HL-60 (cell line): ENCODE data around the gene RPS27L.

Source experiments
- GABPA ChIP-seq: IDR thresholded peaks from 2 replicates; pipeline ENCODE4 v1.6.1; 2012; ENCODE audit warnings: low read depth
- POLR2AphosphoS5 ChIP-seq: IDR thresholded peaks from 2 replicates; pipeline ENCODE4 v1.6.1; 2012; ENCODE audit warnings: low read depth
- SPI1 ChIP-seq: IDR thresholded peaks from 2 replicates; pipeline ENCODE4 v1.6.1; 2012; ENCODE audit warnings: low read depth, mild to moderate bottlenecking, borderline replicate concordance
- TF ChIP-seq, protein P1 (sequence below): IDR thresholded peaks from 2 replicates; pipeline ENCODE4 v1.6.1; 2012; ENCODE audit warnings: low read depth; ENCODE audit not compliant: insufficient replicate concordance
- TF ChIP-seq, protein P2 (sequence below): IDR thresholded peaks from one replicate; pipeline ENCODE4 v1.5.1; 2011; ENCODE audit warnings: low read length, control low read depth, inconsistent platforms; ENCODE audit not compliant: insufficient read depth

DNA sequence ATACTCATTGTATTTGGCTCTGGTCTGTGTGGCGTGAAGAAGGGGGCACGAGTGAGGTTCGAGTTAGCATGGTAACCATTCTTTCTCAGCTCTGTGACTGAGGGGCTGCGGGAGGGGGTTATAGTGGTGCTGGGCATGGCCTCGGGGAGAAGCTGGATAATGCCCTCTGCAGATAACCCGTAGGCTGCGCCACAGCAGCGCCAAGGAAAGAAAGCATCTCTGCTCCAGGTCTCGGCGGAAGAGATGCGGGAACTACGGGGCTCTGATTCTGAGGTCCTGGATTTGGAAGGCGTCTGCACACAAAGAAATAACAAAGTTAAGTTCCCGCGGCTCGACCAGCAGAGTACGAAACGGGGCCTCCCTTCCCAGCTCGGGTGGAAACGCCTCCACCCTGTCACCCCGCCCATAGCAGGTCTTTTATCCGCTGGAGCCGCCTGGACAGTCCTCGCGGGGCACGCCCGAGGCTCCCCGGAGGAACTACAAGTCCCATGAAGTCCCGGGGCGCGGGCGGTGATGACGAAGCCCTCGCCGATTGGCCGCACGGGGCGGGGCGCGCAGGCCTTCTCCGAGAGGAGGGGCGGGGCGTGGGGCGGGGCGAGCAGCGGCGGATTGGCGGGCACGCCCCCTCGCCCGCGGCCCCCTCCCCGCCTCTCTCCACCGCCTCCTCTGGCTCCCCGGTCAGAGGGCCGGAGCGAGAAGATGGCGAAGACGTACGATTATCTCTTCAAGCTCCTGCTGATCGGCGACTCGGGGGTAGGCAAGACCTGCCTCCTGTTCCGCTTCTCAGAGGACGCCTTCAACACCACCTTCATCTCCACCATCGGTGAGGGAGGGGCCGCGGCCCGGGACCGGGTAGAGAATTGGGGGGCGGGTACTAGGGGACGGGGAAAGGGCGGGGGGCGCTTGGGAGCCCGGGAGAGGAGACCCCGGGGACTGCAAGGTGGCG lies 31.9 kb upstream of the RPS27L start, which contains the start of gene RAB8B:
- TF ChIP-seq POLR2AphosphoS5 (peak; percentile 36; the same call in 1 of the 2 replicates), GABPA (no peak), SPI1 (no peak)
- TF ChIP-seq, protein P1, sequence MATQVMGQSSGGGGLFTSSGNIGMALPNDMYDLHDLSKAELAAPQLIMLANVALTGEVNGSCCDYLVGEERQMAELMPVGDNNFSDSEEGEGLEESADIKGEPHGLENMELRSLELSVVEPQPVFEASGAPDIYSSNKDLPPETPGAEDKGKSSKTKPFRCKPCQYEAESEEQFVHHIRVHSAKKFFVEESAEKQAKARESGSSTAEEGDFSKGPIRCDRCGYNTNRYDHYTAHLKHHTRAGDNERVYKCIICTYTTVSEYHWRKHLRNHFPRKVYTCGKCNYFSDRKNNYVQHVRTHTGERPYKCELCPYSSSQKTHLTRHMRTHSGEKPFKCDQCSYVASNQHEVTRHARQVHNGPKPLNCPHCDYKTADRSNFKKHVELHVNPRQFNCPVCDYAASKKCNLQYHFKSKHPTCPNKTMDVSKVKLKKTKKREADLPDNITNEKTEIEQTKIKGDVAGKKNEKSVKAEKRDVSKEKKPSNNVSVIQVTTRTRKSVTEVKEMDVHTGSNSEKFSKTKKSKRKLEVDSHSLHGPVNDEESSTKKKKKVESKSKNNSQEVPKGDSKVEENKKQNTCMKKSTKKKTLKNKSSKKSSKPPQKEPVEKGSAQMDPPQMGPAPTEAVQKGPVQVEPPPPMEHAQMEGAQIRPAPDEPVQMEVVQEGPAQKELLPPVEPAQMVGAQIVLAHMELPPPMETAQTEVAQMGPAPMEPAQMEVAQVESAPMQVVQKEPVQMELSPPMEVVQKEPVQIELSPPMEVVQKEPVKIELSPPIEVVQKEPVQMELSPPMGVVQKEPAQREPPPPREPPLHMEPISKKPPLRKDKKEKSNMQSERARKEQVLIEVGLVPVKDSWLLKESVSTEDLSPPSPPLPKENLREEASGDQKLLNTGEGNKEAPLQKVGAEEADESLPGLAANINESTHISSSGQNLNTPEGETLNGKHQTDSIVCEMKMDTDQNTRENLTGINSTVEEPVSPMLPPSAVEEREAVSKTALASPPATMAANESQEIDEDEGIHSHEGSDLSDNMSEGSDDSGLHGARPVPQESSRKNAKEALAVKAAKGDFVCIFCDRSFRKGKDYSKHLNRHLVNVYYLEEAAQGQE: no peak
- TF ChIP-seq, protein P2, sequence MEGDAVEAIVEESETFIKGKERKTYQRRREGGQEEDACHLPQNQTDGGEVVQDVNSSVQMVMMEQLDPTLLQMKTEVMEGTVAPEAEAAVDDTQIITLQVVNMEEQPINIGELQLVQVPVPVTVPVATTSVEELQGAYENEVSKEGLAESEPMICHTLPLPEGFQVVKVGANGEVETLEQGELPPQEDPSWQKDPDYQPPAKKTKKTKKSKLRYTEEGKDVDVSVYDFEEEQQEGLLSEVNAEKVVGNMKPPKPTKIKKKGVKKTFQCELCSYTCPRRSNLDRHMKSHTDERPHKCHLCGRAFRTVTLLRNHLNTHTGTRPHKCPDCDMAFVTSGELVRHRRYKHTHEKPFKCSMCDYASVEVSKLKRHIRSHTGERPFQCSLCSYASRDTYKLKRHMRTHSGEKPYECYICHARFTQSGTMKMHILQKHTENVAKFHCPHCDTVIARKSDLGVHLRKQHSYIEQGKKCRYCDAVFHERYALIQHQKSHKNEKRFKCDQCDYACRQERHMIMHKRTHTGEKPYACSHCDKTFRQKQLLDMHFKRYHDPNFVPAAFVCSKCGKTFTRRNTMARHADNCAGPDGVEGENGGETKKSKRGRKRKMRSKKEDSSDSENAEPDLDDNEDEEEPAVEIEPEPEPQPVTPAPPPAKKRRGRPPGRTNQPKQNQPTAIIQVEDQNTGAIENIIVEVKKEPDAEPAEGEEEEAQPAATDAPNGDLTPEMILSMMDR: no peak
